ENCODE measurements around the gene DLG4. TPM values are rescaled to one million over a fixed set of nuclear protein-coding genes. Genes with fewer than 3 reads are reported as not detected.
A peak's percentile ranks its signal among the peaks of the same experiment; 100 is the strongest.

Gene DLG4
- total RNA-seq, 3 donors from 2014 or later (not counting 1 experiment from before 2014, with no cell fraction given), result 6.7 to 11.2 (median 8.6) TPM

- peak overlapping the region; percentile 50 for H3K4me3 Mint-ChIP-seq
- peaks cover 27 to 34% of the 10 kb centered on the region in 2 donors for H3K4me1 Mint-ChIP-seq
- peaks cover 2 to 4% of the 10 kb centered on the region in 2 donors for H3K27me3 Mint-ChIP-seq (ENCODE audit: low read depth in 2 of 2)
- Histone ChIP-seq H3K4me1 (ENCODE audit: control insufficient read depth, insufficient read depth, low read length) (peaks cover 24% of the 10 kb centered on the region), H3K27me3 (ENCODE audit: control insufficient read depth, insufficient read depth, low read length) (no peaks in the 10 kb centered on the region), H3K9me3 (ENCODE audit: control insufficient read depth, insufficient read depth, low read length) (no peaks in the 10 kb centered on the region), H3K36me3 (ENCODE audit: control insufficient read depth, insufficient read depth, low read length) (no peaks in the 10 kb centered on the region), H3K4me3 (ENCODE audit: low read length) (no peak overlapping the region), H3K27ac (ENCODE audit: low read length) (no peak overlapping the region)
- 94% methylated on average over 21 of the region's 24 CpGs for WGBS (ENCODE audit: insufficient coverage)
- intact Hi-C loops (cut with micrococcal nuclease), result no loop called here
- DNase-seq (no peak), ATAC-seq (no peak)
- H3K9me3 Mint-ChIP-seq, result no peaks in the 10 kb centered on the region
- H3K27ac Mint-ChIP-seq, result peak overlapping the region; percentile 93 to 95
- no peak for TF ChIP-seq CTCF (IDR thresholded peaks at IDR 0.05)
- no peaks in the 10 kb centered on the region for H3K36me3 Mint-ChIP-seq
Measured at GRCh38 chr17:7207120-7208001, 12.3 kb downstream of the DLG4 start.

GRCh38 chr17:7205561-7205960, 14.1 kb downstream of the DLG4 start:
- no peaks in the 10 kb centered on the region for H3K9me3 Mint-ChIP-seq
- WGBS (ENCODE audit: insufficient coverage), result 84% methylated on average over 13 of the region's 15 CpGs
- no peak for TF ChIP-seq CTCF (IDR thresholded peaks at IDR 0.05)
- intact Hi-C loops (cut with micrococcal nuclease), result loop anchor here (1.0 to 2.0 kb wide), 3 partner anchors 9 to 102 kb away; partner anchors contain the start of genes EIF5A and ELP5
- no peak for DNase-seq
- no peaks in the 10 kb centered on the region for H3K36me3 Mint-ChIP-seq
- Histone ChIP-seq H3K27me3 (ENCODE audit: control insufficient read depth, insufficient read depth, low read length) (no peaks in the 10 kb centered on the region), H3K4me3 (ENCODE audit: low read length) (peak overlapping the region; percentile 57), H3K27ac (ENCODE audit: low read length) (peak overlapping the region; percentile 96), H3K4me1 (ENCODE audit: control insufficient read depth, insufficient read depth, low read length) (peaks cover 24% of the 10 kb centered on the region), H3K9me3 (ENCODE audit: control insufficient read depth, insufficient read depth, low read length) (no peaks in the 10 kb centered on the region), H3K36me3 (ENCODE audit: control insufficient read depth, insufficient read depth, low read length) (no peaks in the 10 kb centered on the region)
- peak overlapping the region; percentile 93 to 95 for H3K27ac Mint-ChIP-seq
- H3K4me1 Mint-ChIP-seq, result peaks cover 27 to 34% of the 10 kb centered on the region in 2 donors
- peaks cover 0 to 2% of the 10 kb centered on the region in 2 donors for H3K27me3 Mint-ChIP-seq (ENCODE audit: low read depth in 2 of 2)
- ATAC-seq, result no peak
- H3K4me3 Mint-ChIP-seq, result peak overlapping the region; percentile 93

GRCh38 chr17:7204828-7205461, 14.7 kb downstream of the DLG4 start:
- Mint-ChIP-seq H3K4me3 (peak overlapping the region; percentile 93), H3K27me3 (ENCODE audit: low read depth in 2 of 2) (no peaks in the 10 kb centered on the region), H3K9me3 (no peaks in the 10 kb centered on the region), H3K27ac (peak overlapping the region; percentile 93 to 95), H3K4me1 (peaks cover 27 to 34% of the 10 kb centered on the region in 2 donors), H3K36me3 (no peaks in the 10 kb centered on the region)
- DNase-seq (peak; percentile 93 to 99), ATAC-seq (peak; percentile 79 to 91 (median 80))
- H3K4me1 ChIP-seq (ENCODE audit: control insufficient read depth, insufficient read depth, low read length), result peaks cover 24% of the 10 kb centered on the region
- H3K27ac ChIP-seq (ENCODE audit: low read length), result peak overlapping the region; percentile 96
- WGBS (ENCODE audit: insufficient coverage), result 0% methylated on average over 34 of the region's 34 CpGs
- H3K4me3 ChIP-seq (ENCODE audit: low read length), result peak overlapping the region; percentile 57
- no peaks in the 10 kb centered on the region for H3K36me3 ChIP-seq (ENCODE audit: control insufficient read depth, insufficient read depth, low read length)
- no peaks in the 10 kb centered on the region for H3K9me3 ChIP-seq (ENCODE audit: control insufficient read depth, insufficient read depth, low read length)
- no peaks in the 10 kb centered on the region for H3K27me3 ChIP-seq (ENCODE audit: control insufficient read depth, insufficient read depth, low read length)
- intact Hi-C loops (cut with micrococcal nuclease), result loop anchor here (1.0 to 2.0 kb wide), 3 partner anchors 9 to 102 kb away; partner anchors contain the start of genes EIF5A and ELP5
- no peak for TF ChIP-seq CTCF (IDR thresholded peaks at IDR 0.05)

Data from natural killer cell (primary cell).